GM12875 (cell line): ENCODE measurements around the gene NEUROD1.

Source experiments
- H3K4me3 ChIP-seq: one replicate; pipeline ENCODE4 v1.5.1; 2011; ENCODE audit warnings: low read depth, low read length, control low read depth
- CTCF ChIP-seq: IDR thresholded peaks from 2 replicates; pipeline ENCODE4 v1.5.1; 2011; ENCODE audit warnings: low read depth, mild to moderate bottlenecking, control low read depth, inconsistent platforms, low read length, moderate library complexity, borderline replicate concordance; ENCODE audit not compliant: insufficient read depth

NEUROD1 gene

GRCh38 chr2:181697571-181697970 is 17.3 kb upstream of the NEUROD1 start:
- TF ChIP-seq CTCF = no peak
- H3K4me3 ChIP-seq = no peak overlapping the region

GRCh38 chr2:181697126-181697525 is 16.8 kb upstream of the NEUROD1 start:
- no peak overlapping the region for H3K4me3 ChIP-seq
- TF ChIP-seq CTCF = no peak

GRCh38 chr2:181694271-181694670 is 14.0 kb upstream of the NEUROD1 start:
- TF ChIP-seq CTCF = no peak
- no peak overlapping the region for H3K4me3 ChIP-seq

- H3K4me3 ChIP-seq = no peak overlapping the region
- no peak for TF ChIP-seq CTCF
Measured at GRCh38 chr2:181690860-181691259, 10.5 kb upstream of the NEUROD1 start.

GRCh38 chr2:181686576-181687185 is 6.4 kb upstream of the NEUROD1 start:
- no peak for TF ChIP-seq CTCF
- H3K4me3 ChIP-seq = no peak overlapping the region

- no peak overlapping the region for H3K4me3 ChIP-seq
Measured at GRCh38 chr2:181685150-181685688, 4.9 kb upstream of the NEUROD1 start.

More at GRCh38 chr2:181685150-181685688, 4.9 kb upstream of the NEUROD1 start:
- no peak for TF ChIP-seq CTCF
